ENCODE data around the gene ZNF317.

- TF ChIP-seq CTCF (IDR thresholded peaks at IDR 0.05; ENCODE audit: insufficient read depth, low read length) (no peak), POLR2AphosphoS5 (IDR thresholded peaks at IDR 0.05; ENCODE audit: low read depth) (no peak), REST (IDR thresholded peaks at IDR 0.05; ENCODE audit: insufficient replicate concordance, low read depth) (no peak), SPI1 (IDR thresholded peaks at IDR 0.05; ENCODE audit: borderline replicate concordance, low read depth) (no peak)
These were observed 11.2 kb downstream of the ZNF317 start for GRCh38 chr19:9151367-9151766.
